Tibial nerve (tissue), 4 donors: ENCODE measurements around the gene TEX22. TPM values are rescaled to one million over a fixed set of nuclear protein-coding genes. Genes with fewer than 3 reads are reported as not detected.
A peak's percentile ranks its signal among the peaks of the same experiment; 100 is the strongest.

Experiments used
- DNase-seq, 2 donors: peaks; one replicate each; pipeline ENCODE4 v3.0.0-alpha.2; 2019; ENCODE audit warnings: low spot score in 2 of 2
- H3K27ac ChIP-seq, 4 donors: fragments of 200-600 bp; sonication (generic) in 3 of 4; one replicate each; pipeline ENCODE4 v1.5.1; 2017 to 2019; ENCODE audit warnings: mild to moderate bottlenecking in 1 of 4
- H3K27me3 ChIP-seq, 2 donors: fragments of 200-600 bp; sonication (generic) in 1 of 2; one replicate each; pipeline versions ENCODE4 v1.5.1 to v1.6.0; 2017 to 2019
- H3K36me3 ChIP-seq, 3 donors: fragments of 200-600 bp; sonication (generic); one replicate each; pipeline ENCODE4 v1.5.1; 2018 to 2019
- H3K4me1 ChIP-seq, 4 donors: fragments of 200-600 bp; sonication (generic) in 3 of 4; one replicate each; pipeline ENCODE4 v1.5.1; 2017 to 2019
- H3K4me3 ChIP-seq, 4 donors: fragments of 200-600 bp; sonication (generic) in 3 of 4; one replicate each; pipeline ENCODE4 v1.5.1; 2017 to 2019; ENCODE audit warnings: mild to moderate bottlenecking in 1 of 4, moderate library complexity in 1 of 4
- H3K9me3 ChIP-seq, 4 donors: fragments of 200-600 bp; sonication (generic) in 3 of 4; one replicate each; pipeline ENCODE4 v1.5.1; 2017 to 2019
- CTCF ChIP-seq, 5 experiments: fragments of 200-600 bp in 3 of 5; fragments of 450-650 bp in 2 of 5; sonication (generic) in 3 of 5; IDR thresholded peaks; one replicate each; pipeline ENCODE4 v1.5.1; 2016 to 2019; ENCODE audit warnings: antibody characterized with exemption in 5 of 5, mild to moderate bottlenecking in 3 of 5, moderate library complexity in 2 of 5
- EP300 ChIP-seq, 2 donors: sonication (generic); formaldehyde crosslinking; IDR thresholded peaks; one replicate each; pipeline ENCODE4 v1.6.1; 2017; ENCODE audit warnings: antibody characterized with exemption in 2 of 2, mild to moderate bottlenecking in 1 of 2
- POLR2A ChIP-seq, 2 donors: fragments of 450-650 bp; IDR thresholded peaks; one replicate each; pipeline ENCODE4 v1.6.1; 2017; ENCODE audit warnings: antibody characterized with exemption in 2 of 2, mild to moderate bottlenecking in 2 of 2, moderate library complexity in 2 of 2
- WGBS, 2 donors: methylation state at CpG; one replicate each; pipeline ENCODE4 v1.1.5; 2018; 5-methylcytosine and 5-hydroxymethylcytosine counted together
- total RNA-seq, 4 donors: library from RNA; depleted of rRNA; stranded (reverse); fragments of >200 nt; gene quantifications; one replicate each; pipeline ENCODE4 v1.1.0, GENCODE V29; 2016

The TEX22 gene
- total RNA-seq, 4 donors from 2014 or later, result 0.84 to 1.3 (median 1.0) TPM

GRCh38 chr14:105447651-105448640 lies 49.6 kb downstream of the TEX22 start:
- Histone ChIP-seq H3K27me3 (no peaks in the 10 kb centered on the region), H3K36me3 (peaks cover 0 to 61% (median 0%) of the 10 kb centered on the region in 3 donors), H3K9me3 (no peaks in the 10 kb centered on the region), H3K4me1 (peaks cover 0 to 17% (median 5%) of the 10 kb centered on the region in 4 donors), H3K27ac (peak overlapping the region in 3 of 4 donors; percentile 10 to 78 (median 71)), H3K4me3 (no peak overlapping the region)
- TF ChIP-seq EP300 (IDR thresholded peaks at IDR 0.05) (no peak), CTCF (IDR thresholded peaks at IDR 0.05) (no peak), POLR2A (IDR thresholded peaks at IDR 0.05) (no peak)
- 74 to 76% methylated on average over 20 to 27 of the region's 31 CpGs for whole genome bisulfite sequencing, 2 donors
- DNase-seq, result no peak

- DNase-seq, result peak; percentile 52 to 56
- Histone ChIP-seq H3K36me3 (peaks cover 0 to 63% (median 0%) of the 10 kb centered on the region in 3 donors), H3K9me3 (no peaks in the 10 kb centered on the region), H3K27me3 (no peaks in the 10 kb centered on the region), H3K27ac (peak overlapping the region in 3 of 4 donors; percentile 10 to 78 (median 71)), H3K4me1 (peaks cover 0 to 17% (median 5%) of the 10 kb centered on the region in 4 donors), H3K4me3 (no peak overlapping the region)
- TF ChIP-seq POLR2A (IDR thresholded peaks at IDR 0.05) (no peak), CTCF (IDR thresholded peaks at IDR 0.05) (peak; percentile 91 to 95 (median 95)), EP300 (IDR thresholded peaks at IDR 0.05) (peak in 1 of 2 donors; percentile 60)
- WGBS, 2 donors, result 21 to 35% methylated on average over 11 to 16 of the region's 16 CpGs
Observed at GRCh38 chr14:105448706-105449111, 50.4 kb downstream of the TEX22 start.

GRCh38 chr14:105449276-105450122 lies 51.2 kb downstream of the TEX22 start:
- H3K36me3 ChIP-seq, result peaks cover 0 to 71% (median 0%) of the 10 kb centered on the region in 3 donors
- no peaks in the 10 kb centered on the region for H3K9me3 ChIP-seq
- H3K27ac ChIP-seq, result peak overlapping the region in 2 of 4 donors; percentile 40 to 78

GRCh38 chr14:105450123-105450505 lies 51.8 kb downstream of the TEX22 start:
- Histone ChIP-seq H3K4me3 (no peak overlapping the region), H3K9me3 (no peaks in the 10 kb centered on the region), H3K36me3 (peaks cover 0 to 76% (median 0%) of the 10 kb centered on the region in 3 donors), H3K27ac (no peak overlapping the region), H3K27me3 (no peaks in the 10 kb centered on the region), H3K4me1 (peaks cover 0 to 17% (median 5%) of the 10 kb centered on the region in 4 donors)
- TF ChIP-seq CTCF (IDR thresholded peaks at IDR 0.05) (no peak), POLR2A (IDR thresholded peaks at IDR 0.05) (no peak), EP300 (IDR thresholded peaks at IDR 0.05) (no peak)
- no peak for DNase-seq
- WGBS, 2 donors, result 87 to 92% methylated on average over 21 to 22 of the region's 22 CpGs

More at GRCh38 chr14:105449276-105450122, 51.2 kb downstream of the TEX22 start:
- H3K4me3 ChIP-seq, result no peak overlapping the region
- TF ChIP-seq CTCF (IDR thresholded peaks at IDR 0.05) (no peak), POLR2A (IDR thresholded peaks at IDR 0.05) (no peak), EP300 (IDR thresholded peaks at IDR 0.05) (no peak)
- no peak for DNase-seq
- H3K4me1 ChIP-seq, result peaks cover 0 to 17% (median 5%) of the 10 kb centered on the region in 4 donors
- 84 to 86% methylated on average over 38 to 44 of the region's 47 CpGs for WGBS, 2 donors
- H3K27me3 ChIP-seq, result no peaks in the 10 kb centered on the region
